NT2/D1 (cell line): ENCODE data around the gene SH3BP2.

ENCODE experiments used
- DNase-seq: peaks from one replicate; pipeline ENCODE4 v3.0.0-alpha.2; 2011; ENCODE audit warnings: low read depth, low spot score
- H3K27me3 ChIP-seq: 2 replicates; pipeline ENCODE4 v1.6.0; 2011; ENCODE audit warnings: mild to moderate bottlenecking; ENCODE audit not compliant: insufficient read length, insufficient read depth
- H3K36me3 ChIP-seq: 2 replicates; pipeline ENCODE4 v1.6.1; 2011; ENCODE audit warnings: mild to moderate bottlenecking, low read length, mixed read lengths; ENCODE audit not compliant: insufficient read depth, insufficient read length
- H3K4me1 ChIP-seq: 2 replicates; pipeline ENCODE4 v1.5.1; 2011; ENCODE audit not compliant: insufficient read depth, insufficient read length
- H3K4me3 ChIP-seq: 2 replicates; pipeline ENCODE4 v1.5.1; 2011; ENCODE audit warnings: low read depth; ENCODE audit not compliant: insufficient read length
- H3K9ac ChIP-seq: 2 replicates; pipeline ENCODE4 v1.6.0; 2011; ENCODE audit warnings: low read depth; ENCODE audit not compliant: insufficient read length
- H3K9me3 ChIP-seq: 2 replicates; pipeline ENCODE4 v1.5.1; 2011; ENCODE audit warnings: mild to moderate bottlenecking, low read length; ENCODE audit not compliant: insufficient read depth
- SUZ12 ChIP-seq: IDR thresholded peaks from 2 replicates; pipeline ENCODE4 v1.6.1; 2011; ENCODE audit not compliant: insufficient read length, insufficient read depth; ENCODE audit errors: extremely low read depth
- YY1 ChIP-seq: IDR thresholded peaks from 2 replicates; pipeline ENCODE4 v1.6.1; 2011; ENCODE audit not compliant: insufficient read length, insufficient read depth
- ZNF274 ChIP-seq: IDR thresholded peaks from 2 replicates; pipeline ENCODE4 v1.6.1; 2011; ENCODE audit warnings: mild to moderate bottlenecking, low read depth, low read length

Gene SH3BP2

DNA sequence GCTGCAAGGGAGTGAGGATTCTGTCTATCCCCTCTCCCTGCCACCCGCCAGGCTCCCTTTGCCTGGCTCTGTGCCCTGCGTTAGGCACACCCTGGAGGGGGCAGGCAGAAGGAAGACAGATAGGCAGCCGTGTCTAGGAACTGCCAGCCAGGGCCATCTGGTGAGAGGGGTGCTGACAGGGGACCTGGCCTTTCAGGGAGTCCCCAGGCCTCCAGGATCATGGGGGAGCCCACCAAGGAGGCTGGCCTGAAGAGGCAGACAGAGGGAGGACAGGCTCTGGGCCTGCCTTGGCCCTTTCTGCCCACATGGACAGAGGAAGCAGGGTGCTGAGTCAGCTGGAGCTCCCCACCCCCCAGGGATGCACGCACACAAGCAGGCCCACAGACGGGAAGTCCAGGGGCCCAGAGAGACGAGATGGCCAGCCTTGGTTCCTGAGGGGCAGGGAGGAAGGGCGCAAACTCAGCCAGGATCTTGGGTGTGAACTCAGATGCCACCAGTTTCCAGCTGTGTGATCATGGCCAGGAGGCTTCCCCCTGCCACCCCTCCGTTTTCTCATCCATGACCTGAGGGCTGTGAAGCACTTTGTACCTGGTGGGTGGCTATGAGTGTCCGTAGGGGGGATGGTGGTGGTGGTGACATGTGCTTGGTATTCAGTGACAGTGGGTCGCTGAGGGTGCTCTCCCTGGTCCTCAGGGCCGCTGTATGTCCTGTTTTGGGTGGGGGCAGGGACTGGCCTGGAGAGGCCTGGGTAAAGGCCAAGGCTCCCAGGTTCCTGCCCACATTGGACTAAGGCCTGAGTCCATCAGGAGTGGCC, 1.8 kb downstream of the SH3BP2 start:
- peaks cover 41% of the 10 kb centered on the region for H3K4me1 ChIP-seq
- no peak overlapping the region for H3K4me3 ChIP-seq
- no peaks in the 10 kb centered on the region for H3K9me3 ChIP-seq
- TF ChIP-seq SUZ12 (no peak), ZNF274 (no peak), YY1 (no peak)
- H3K27me3 ChIP-seq: peaks cover 29% of the 10 kb centered on the region
- H3K9ac ChIP-seq: peak overlapping the region; percentile 51
- DNase-seq: no peak
- no peaks in the 10 kb centered on the region for H3K36me3 ChIP-seq

DNA sequence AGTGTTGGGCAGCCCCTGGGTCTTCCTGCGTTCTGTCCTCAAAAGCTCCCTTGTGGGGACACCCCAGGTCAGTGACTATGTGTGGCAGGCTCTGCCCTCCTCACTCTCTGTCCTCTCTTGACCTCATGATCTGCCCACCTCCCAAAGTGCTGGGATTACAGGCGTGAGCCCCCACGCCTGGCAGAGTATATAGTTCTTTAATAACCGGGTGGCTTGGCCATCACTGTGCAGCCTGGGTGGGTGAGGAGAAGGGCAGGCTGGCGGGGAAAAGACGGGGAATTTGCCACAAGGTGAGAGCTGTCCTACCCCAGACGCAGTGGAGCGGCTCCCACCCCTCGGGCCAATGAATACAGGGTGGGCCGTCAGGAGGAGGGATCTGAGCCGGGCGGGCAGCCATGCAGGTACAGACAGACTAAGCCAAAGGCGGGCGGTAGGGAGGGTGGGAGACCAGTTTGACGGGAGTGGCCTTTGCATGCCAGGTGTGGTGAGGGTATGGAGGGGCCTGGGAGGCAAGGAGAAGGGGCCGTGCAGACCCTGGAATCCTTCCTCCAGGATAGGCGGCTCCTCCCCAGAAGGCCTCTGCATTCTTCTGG, 2.5 kb downstream of the SH3BP2 start:
- H3K27me3 ChIP-seq: peaks cover 24% of the 10 kb centered on the region
- no peak for DNase-seq
- H3K4me3 ChIP-seq: no peak overlapping the region
- H3K9ac ChIP-seq: no peak overlapping the region
- H3K4me1 ChIP-seq: peaks cover 44% of the 10 kb centered on the region
- H3K36me3 ChIP-seq: no peaks in the 10 kb centered on the region
- TF ChIP-seq SUZ12 (no peak), YY1 (no peak), ZNF274 (no peak)
- no peaks in the 10 kb centered on the region for H3K9me3 ChIP-seq

DNA sequence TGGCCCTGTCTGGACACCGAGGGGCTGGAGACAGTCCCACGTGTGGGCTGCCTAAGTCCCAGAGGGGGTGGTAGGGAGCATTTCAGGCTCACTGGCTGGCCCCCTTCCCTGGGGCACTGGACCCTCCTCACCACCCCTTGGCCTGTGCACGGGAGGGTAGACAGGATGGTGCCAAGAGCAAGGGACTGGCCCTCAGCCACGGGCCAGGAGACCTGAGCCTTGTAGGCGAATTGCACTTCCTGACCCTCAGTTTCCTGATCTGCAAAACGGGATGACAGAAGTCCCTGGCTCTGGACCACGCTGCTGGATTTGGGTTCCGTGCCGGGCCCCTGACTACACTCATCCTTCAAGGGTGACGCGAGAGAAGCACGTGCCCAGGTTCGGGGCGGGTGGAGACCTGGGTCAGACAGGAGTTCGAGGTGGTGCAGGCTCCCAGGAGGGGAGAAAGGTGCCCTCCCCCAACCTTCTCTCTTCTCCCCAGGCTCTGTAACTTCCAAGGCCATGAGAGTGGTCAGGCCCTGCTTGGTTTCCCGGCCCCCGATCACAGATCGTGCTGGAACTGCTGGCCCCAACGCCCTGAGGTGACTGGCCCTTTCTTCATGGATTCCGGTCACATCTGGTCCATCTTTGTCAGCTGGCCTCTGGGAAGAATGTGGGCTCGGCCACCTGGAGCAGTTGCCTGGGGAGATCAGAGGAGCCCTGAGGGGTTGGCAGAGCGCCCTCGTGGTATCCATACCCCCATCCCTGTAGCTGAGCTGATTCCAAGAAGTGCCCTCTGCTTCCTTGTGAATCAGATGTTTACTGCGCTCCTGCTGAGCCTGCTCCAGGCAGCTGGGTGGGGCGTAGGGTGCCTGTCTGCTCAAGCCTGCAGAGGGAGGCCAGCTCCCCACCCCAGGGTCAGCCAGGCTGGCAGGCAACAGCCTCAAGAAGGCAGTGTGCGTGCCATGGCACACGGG, 3.3 kb downstream of the SH3BP2 start:
- H3K9ac ChIP-seq: peak overlapping the region; percentile 17
- DNase-seq: no peak
- peaks cover 52% of the 10 kb centered on the region for H3K4me1 ChIP-seq

DNA sequence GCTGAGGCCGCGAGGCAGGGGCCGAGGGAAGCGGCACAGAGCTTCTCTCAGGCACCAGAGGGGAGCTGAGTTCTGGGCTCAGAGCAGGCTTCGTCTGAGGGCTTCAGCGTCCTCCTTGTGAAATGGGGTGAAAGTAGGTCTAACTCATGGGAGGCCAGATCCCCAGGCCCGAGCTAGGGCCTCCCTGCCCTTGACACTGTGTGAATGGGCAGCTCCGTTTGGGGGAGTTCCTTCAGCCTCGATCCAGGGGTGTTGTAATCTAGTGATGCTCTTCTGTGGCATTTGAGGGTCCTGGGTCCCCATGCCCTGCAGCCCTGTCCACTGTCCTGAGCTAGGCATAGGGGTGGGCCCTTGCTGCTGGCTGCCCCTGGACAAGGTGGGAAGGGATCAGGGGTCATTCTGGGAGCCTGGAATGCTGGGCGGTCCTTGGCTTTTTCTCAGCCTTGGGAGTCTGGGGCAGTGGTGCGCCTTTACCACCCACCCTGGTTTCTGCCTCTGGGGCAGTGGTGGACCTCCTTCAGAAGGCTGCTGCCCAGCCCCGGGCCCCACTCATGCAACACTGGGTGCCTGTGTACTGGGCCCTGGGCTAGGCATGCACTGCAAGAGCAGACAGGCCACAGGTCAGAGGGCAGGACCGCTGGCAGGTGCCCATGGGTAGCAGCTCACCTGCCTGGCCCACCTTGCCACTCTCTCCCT, 4.1 kb downstream of the SH3BP2 start:
- no peaks in the 10 kb centered on the region for H3K9me3 ChIP-seq
- H3K4me3 ChIP-seq: no peak overlapping the region
- H3K36me3 ChIP-seq: no peaks in the 10 kb centered on the region
- H3K9ac ChIP-seq: peak overlapping the region; percentile 17
- TF ChIP-seq YY1 (no peak), ZNF274 (no peak), SUZ12 (no peak)
- no peak for DNase-seq
- H3K4me1 ChIP-seq: peaks cover 51% of the 10 kb centered on the region
- H3K27me3 ChIP-seq: peaks cover 24% of the 10 kb centered on the region

More for the DNA sequence above, 3.3 kb downstream of the SH3BP2 start:
- H3K27me3 ChIP-seq: peaks cover 24% of the 10 kb centered on the region
- TF ChIP-seq ZNF274: no peak
- no peak for TF ChIP-seq YY1
- no peaks in the 10 kb centered on the region for H3K9me3 ChIP-seq
- no peak overlapping the region for H3K4me3 ChIP-seq
- no peaks in the 10 kb centered on the region for H3K36me3 ChIP-seq

DNA sequence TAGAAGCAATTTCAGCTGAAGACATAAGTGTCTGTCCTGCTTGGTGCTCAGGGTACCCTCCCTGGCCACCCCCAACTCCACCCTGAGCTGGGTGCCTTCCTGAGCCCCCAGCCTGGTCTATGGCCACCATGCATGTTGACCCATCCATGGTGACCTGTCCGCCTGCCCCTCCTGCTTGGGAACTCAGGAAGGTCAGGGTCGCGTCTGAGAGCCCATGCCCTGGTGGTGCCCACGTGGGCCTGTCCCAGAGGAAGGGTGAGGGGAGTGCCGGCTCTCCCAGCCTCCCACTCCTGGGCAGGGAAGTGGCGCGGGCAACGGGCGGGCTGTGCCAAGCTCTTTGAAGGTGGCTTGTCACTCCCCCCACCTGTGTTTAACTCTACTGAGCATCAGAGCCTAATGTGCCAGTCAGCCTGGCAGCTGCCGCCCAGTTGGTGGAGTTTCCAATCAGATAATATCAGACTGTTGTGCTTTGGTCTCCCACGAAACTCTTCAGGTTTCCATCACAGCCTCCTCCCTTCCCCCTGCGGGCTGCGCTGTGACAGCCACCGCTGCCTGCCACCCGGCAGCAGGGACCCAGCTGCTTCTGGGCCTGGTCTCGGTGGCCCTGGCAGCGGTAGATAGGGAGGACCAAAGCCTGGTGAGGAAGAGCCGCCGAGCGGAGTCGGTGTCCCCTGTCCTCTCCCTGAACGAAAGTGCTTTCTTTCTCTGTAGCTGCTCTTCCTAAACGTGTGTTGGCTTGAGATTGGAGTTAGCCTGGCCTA, 4.8 kb downstream of the SH3BP2 start:
- peak overlapping the region; percentile 3 for H3K4me3 ChIP-seq
- no peaks in the 10 kb centered on the region for H3K36me3 ChIP-seq
- TF ChIP-seq ZNF274 (no peak), SUZ12 (no peak), YY1 (no peak)
- peaks cover 49% of the 10 kb centered on the region for H3K4me1 ChIP-seq
- H3K9me3 ChIP-seq: no peaks in the 10 kb centered on the region
- no peak overlapping the region for H3K9ac ChIP-seq
- no peak for DNase-seq
- peaks cover 18% of the 10 kb centered on the region for H3K27me3 ChIP-seq

DNA sequence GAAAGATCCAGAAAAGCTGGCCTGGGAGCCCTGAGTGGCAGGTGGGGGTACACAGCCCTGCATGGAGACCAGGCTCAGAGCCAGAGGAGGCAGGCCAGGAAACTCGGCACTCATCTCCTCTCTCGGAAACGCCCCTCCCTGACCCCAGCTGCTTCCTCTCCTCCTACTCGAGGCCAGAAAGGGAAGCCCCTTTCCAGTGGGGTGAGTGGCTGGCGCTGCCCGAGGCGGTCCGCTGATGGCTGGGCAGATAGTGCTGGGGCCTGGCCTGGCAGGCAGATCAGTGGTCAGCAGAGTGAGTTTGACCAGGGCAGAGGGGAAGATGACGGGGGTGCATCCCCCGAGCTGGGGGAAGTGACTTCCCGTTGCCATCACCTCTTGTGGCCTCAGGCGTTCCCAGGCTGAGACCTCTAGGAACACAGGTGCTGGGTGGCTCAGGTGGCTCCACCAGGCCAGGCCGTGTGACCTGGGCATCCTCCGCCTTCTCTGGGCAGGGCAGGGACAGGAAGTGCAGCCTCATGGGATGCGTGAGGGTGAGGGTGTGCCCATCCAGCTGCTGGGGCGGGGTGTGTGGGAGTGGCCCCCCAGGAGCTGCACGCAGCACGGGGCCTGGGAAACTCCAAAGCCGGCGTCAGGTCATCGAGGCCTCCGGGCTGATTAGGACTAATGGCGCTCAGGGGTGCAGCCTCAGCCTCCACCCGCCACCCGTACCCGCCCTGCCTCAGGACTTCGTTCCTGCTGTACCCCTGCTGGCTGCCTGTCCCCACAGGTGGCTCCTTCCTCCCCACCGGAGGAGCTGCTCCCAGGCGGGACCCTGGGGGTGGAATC, 5.7 kb downstream of the SH3BP2 start:
- DNase-seq: no peak
- H3K4me3 ChIP-seq: no peak overlapping the region
- H3K9ac ChIP-seq: peak overlapping the region; percentile 47
- H3K4me1 ChIP-seq: peaks cover 50% of the 10 kb centered on the region
- H3K36me3 ChIP-seq: no peaks in the 10 kb centered on the region
- peaks cover 13% of the 10 kb centered on the region for H3K27me3 ChIP-seq
- no peaks in the 10 kb centered on the region for H3K9me3 ChIP-seq
- TF ChIP-seq SUZ12 (no peak), YY1 (no peak), ZNF274 (no peak)
